Mesothelial cell of epicardium (in vitro differentiated cells): Measurements from ENCODE around the gene LRCOL1. TPM values are rescaled to one million over a fixed set of nuclear protein-coding genes. Genes with fewer than 3 reads are reported as not detected.

ENCODE experiments used
- DNase-seq, 2 experiments: peaks; one replicate each; pipeline ENCODE4 v3.0.0; 2021; ENCODE audit warnings: low spot score in 2 of 2; ENCODE audit not compliant: unreplicated experiment in 2 of 2
- H3K27ac Mint-ChIP-seq: 2 replicates; pipeline ENCODE4 v1.8.0; 2021; ENCODE audit warnings: mixed read lengths
- H3K27me3 Mint-ChIP-seq: 2 replicates; pipeline ENCODE4 v1.8.0; 2021; ENCODE audit warnings: low read depth, mixed read lengths
- H3K36me3 Mint-ChIP-seq: 2 replicates; pipeline ENCODE4 v1.8.0; 2021; ENCODE audit warnings: mixed read lengths
- H3K4me1 Mint-ChIP-seq: 2 replicates; pipeline ENCODE4 v1.8.0; 2021; ENCODE audit warnings: mixed read lengths
- H3K4me3 Mint-ChIP-seq: 2 replicates; pipeline ENCODE4 v1.8.0; 2021; ENCODE audit warnings: mild to moderate bottlenecking, moderate library complexity, mixed read lengths
- H3K9me3 Mint-ChIP-seq: 2 replicates; pipeline ENCODE4 v1.8.0; 2021; ENCODE audit warnings: mixed read lengths
- CTCF ChIP-seq: fragments of 200-600 bp; sonication (generic); IDR thresholded peaks from one replicate; pipeline ENCODE4 v1.5.0; 2021; ENCODE audit warnings: antibody characterized with exemption; ENCODE audit not compliant: unreplicated experiment
- total RNA-seq: library from RNA; stranded (reverse); gene quantifications from 3 replicates; pipeline ENCODE4 v1.2.1, GENCODE V29; 2021

Gene LRCOL1
- total RNA-seq, 1 donor from 2014 or later = not detected

GRCh38 chr12:132586929-132587328 is 23.5 kb downstream of the LRCOL1 start:
- peaks cover 4% of the 10 kb centered on the region for H3K4me1 Mint-ChIP-seq
- no peak overlapping the region for H3K27ac Mint-ChIP-seq
- H3K27me3 Mint-ChIP-seq = peaks cover 68% of the 10 kb centered on the region
- no peak for DNase-seq
- H3K9me3 Mint-ChIP-seq = no peaks in the 10 kb centered on the region
- peaks cover 5% of the 10 kb centered on the region for H3K36me3 Mint-ChIP-seq
- H3K4me3 Mint-ChIP-seq = no peak overlapping the region
- TF ChIP-seq CTCF = no peak

- no peak overlapping the region for H3K4me3 Mint-ChIP-seq
Observed at GRCh38 chr12:132585177-132585576, 25.2 kb downstream of the LRCOL1 start.

GRCh38 chr12:132584429-132584828 is 26.0 kb downstream of the LRCOL1 start:
- no peak overlapping the region for H3K27ac Mint-ChIP-seq
- peaks cover 12% of the 10 kb centered on the region for H3K36me3 Mint-ChIP-seq
- no peak overlapping the region for H3K4me3 Mint-ChIP-seq
- no peaks in the 10 kb centered on the region for H3K9me3 Mint-ChIP-seq
- TF ChIP-seq CTCF = no peak
- DNase-seq = no peak
- peaks cover 63% of the 10 kb centered on the region for H3K27me3 Mint-ChIP-seq
- H3K4me1 Mint-ChIP-seq = peaks cover 4% of the 10 kb centered on the region

More at GRCh38 chr12:132585177-132585576, 25.2 kb downstream of the LRCOL1 start:
- Mint-ChIP-seq H3K27me3 (peaks cover 67% of the 10 kb centered on the region), H3K27ac (no peak overlapping the region), H3K4me1 (peaks cover 4% of the 10 kb centered on the region), H3K36me3 (peaks cover 12% of the 10 kb centered on the region), H3K9me3 (no peaks in the 10 kb centered on the region)
- TF ChIP-seq CTCF = no peak
- no peak for DNase-seq

- peaks cover 15% of the 10 kb centered on the region for H3K36me3 Mint-ChIP-seq
- H3K27ac Mint-ChIP-seq = no peak overlapping the region
- H3K4me3 Mint-ChIP-seq = peak overlapping the region; percentile 49
- peaks cover 59% of the 10 kb centered on the region for H3K27me3 Mint-ChIP-seq
- H3K9me3 Mint-ChIP-seq = no peaks in the 10 kb centered on the region
- no peak for DNase-seq
- peaks cover 4% of the 10 kb centered on the region for H3K4me1 Mint-ChIP-seq
- no peak for TF ChIP-seq CTCF
Observed at GRCh38 chr12:132583736-132584135, 26.6 kb downstream of the LRCOL1 start.

DNA sequence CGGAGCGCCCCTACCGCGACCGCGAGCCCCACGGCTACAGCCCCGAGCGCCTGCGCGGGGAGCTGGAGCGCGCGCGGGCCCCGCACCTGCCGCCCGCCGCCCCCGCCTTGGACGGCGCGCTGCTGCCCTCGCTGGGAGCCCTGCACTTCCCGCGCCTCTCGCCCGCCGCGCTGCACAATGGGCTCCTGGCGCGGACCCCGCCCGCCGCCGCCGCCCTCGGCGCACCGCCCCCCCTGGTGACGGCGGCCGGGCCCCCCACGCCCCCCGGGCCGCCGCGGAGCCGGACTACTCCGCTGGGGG is 27.0 kb downstream of the LRCOL1 start:
- Mint-ChIP-seq H3K36me3 (peaks cover 18% of the 10 kb centered on the region), H3K27me3 (peaks cover 56% of the 10 kb centered on the region), H3K27ac (no peak overlapping the region), H3K4me3 (no peak overlapping the region), H3K9me3 (no peaks in the 10 kb centered on the region), H3K4me1 (peaks cover 4% of the 10 kb centered on the region)
- no peak for TF ChIP-seq CTCF
- DNase-seq = no peak
